GM04503 (cell line): ENCODE measurements around the gene PRODH2.
"Not testable (repeated sequence)": the region's sequence is repeated elsewhere in the genome, so short reads cannot be mapped to it uniquely, and the experiment has no call there.

Experiments
- DNase-seq: peaks from one replicate; pipeline ENCODE4 v3.0.0-alpha.2; 2012; ENCODE audit warnings: low read depth

PRODH2 gene

GRCh38 chr19:35780058-35780457 lies 32.6 kb downstream of the PRODH2 start:
- no peak for DNase-seq

GRCh38 chr19:35779033-35779432 lies 33.6 kb downstream of the PRODH2 start:
- no peak for DNase-seq

- no peak for DNase-seq
Measured at GRCh38 chr19:35777961-35778360, 34.7 kb downstream of the PRODH2 start.

- no peak for DNase-seq
Measured at GRCh38 chr19:35777086-35777841, 35.4 kb downstream of the PRODH2 start.

GRCh38 chr19:35776102-35776788 lies 36.4 kb downstream of the PRODH2 start:
- no peak for DNase-seq

- peak; percentile 66 for DNase-seq
Measured at GRCh38 chr19:35775298-35776101, 37.1 kb downstream of the PRODH2 start, which contains the start of gene ARHGAP33. Gene ARHGAP33 (plus strand): TSS chr19:35775564. CDS start chr19:35775659, 95 bp downstream.

GRCh38 chr19:35775046-35775297 lies 37.7 kb downstream of the PRODH2 start:
- DNase-seq: no peak

GRCh38 chr19:35774274-35775045 lies 38.2 kb downstream of the PRODH2 start:
- no peak for DNase-seq

- DNase-seq: no peak
Measured at GRCh38 chr19:35773020-35773806, 39.4 kb downstream of the PRODH2 start.

- not testable (repeated sequence) for DNase-seq
Measured at GRCh38 chr19:35772362-35772761, 40.3 kb downstream of the PRODH2 start.

GRCh38 chr19:35768082-35768421 lies 44.6 kb downstream of the PRODH2 start:
- DNase-seq: no peak

- DNase-seq: no peak
Measured at GRCh38 chr19:35767288-35768081, 45.2 kb downstream of the PRODH2 start.

GRCh38 chr19:35766571-35767104 lies 46.0 kb downstream of the PRODH2 start:
- no peak for DNase-seq

- no peak for DNase-seq
Measured at GRCh38 chr19:35764432-35765315, 48.0 kb downstream of the PRODH2 start.

GRCh38 chr19:35760711-35761349 lies 51.8 kb downstream of the PRODH2 start:
- no peak for DNase-seq

GRCh38 chr19:35759697-35760096 lies 52.9 kb downstream of the PRODH2 start:
- DNase-seq: no peak

- DNase-seq: peak; percentile 97
Measured at GRCh38 chr19:35757749-35758608, 54.7 kb downstream of the PRODH2 start, which contains the start of gene PROSER3. Gene PROSER3 (plus strand): TSS chr19:35758176. CDS start chr19:35758216, 40 bp downstream.
